Stimulated activated CD4-positive, alpha-beta T cell treated with anti-CD3 and anti-CD28 coated beads, Interleukin-15, amount 100 ng/mL, for 48 hours (primary cell): ENCODE data around the gene PDF.
"Not testable (repeated sequence)": the region's sequence is repeated elsewhere in the genome, so short reads cannot be mapped to it uniquely, and the experiment has no call there.

ENCODE experiments used
- DNase-seq, 2 donors: peaks; one replicate each; pipeline ENCODE4 v3.0.0-alpha.2; 2020; ENCODE audit warnings: low read depth in 2 of 2

The PDF gene

DNA sequence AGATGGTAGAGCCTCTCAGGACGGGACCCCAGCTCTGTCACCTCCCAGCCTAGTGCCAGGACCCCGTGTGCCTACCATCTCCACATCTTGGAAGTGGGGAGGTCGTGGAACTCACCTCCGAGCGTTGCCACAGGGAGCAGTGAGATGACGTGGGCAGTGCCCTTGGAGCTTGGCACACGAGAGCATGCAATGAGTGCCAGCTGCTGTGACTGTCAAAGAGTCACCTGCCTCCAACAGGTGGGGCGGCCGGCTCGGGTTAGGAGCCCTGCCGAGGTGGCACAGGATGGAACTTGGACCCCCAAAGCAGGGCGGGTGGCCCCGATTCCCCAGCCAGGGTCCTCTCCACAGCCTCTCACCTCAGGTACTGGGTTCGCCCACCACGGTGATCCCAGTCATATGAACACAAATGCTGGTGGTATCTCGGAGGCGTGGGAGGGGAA lies 13.8 kb downstream of the PDF start:
- DNase-seq: no peak

DNA sequence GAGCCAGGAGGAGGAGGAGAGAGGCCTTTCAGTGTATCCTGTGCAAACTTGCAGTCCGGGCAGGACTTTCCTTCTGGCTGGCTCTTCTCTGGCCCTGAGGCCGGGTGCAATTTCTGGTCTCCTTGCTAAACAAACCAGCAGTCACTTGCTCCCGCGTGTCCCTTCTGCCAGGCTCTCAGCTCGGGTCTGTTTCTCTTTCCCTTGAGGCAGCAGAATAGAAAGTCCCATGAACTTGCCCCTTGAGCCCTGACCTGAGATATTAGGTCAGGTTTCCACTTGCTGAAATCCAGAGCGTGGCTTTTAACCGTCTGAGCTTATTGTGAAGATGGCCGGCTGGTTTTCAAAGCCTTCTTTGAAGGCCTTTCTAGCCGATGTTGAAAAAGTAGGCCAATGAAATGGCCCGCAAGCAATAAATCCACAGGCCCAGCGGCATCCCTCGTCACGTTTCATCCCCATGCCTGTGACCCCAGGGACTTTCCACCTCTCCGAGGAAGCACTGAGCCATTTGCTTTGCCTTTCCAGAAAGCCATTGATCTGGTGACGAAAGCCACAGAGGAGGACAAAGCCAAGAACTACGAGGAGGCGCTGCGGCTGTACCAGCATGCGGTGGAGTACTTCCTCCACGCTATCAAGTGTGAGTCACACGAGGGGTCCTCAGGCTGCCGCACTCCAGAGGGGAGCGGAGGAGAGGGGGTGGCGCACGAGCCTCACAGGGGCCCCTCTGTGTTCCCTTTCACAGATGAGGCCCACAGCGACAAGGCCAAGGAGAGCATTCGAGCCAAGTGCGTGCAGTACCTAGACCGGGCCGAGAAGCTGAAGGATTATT lies 14.7 kb downstream of the PDF start:
- no peak for DNase-seq

DNA sequence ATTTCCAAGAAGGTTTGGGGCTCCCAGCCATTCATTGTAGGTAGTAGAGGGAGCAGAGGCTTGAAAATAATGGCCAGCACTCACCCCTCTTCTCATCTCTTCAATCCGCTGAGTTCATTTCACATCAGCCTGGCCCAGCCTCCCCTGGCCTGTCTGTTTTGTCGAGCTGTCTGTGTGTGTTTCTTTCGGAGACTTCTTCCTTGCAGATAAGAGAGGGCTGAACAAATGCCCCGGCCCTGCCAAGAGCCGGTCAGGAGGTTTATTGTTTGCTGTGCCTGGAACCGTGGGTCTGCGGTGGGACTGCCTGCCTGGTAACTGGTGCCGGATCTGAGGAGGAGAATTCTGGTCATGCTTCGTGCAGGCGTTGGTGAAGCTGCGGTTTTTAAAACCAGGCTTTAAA lies 15.9 kb downstream of the PDF start:
- no peak for DNase-seq

DNA sequence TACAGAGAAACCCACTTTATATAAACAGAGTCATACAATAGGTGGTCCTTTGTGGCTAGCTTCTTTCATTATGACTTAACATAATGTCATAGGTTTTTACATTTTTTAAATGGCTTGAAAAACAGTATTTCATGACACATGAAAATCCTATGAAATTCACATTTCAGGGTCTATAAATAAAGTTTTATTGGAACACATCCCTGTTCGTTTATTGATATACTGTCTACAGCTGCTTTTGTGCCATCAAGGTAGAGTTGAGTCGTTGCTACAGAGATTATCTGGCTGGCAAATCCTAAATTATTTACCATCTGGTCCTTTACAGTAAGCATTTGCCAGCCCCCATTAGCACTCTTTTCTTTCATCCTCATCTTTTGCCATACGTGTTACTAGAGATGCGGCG lies 16.9 kb downstream of the PDF start:
- no peak for DNase-seq

DNA sequence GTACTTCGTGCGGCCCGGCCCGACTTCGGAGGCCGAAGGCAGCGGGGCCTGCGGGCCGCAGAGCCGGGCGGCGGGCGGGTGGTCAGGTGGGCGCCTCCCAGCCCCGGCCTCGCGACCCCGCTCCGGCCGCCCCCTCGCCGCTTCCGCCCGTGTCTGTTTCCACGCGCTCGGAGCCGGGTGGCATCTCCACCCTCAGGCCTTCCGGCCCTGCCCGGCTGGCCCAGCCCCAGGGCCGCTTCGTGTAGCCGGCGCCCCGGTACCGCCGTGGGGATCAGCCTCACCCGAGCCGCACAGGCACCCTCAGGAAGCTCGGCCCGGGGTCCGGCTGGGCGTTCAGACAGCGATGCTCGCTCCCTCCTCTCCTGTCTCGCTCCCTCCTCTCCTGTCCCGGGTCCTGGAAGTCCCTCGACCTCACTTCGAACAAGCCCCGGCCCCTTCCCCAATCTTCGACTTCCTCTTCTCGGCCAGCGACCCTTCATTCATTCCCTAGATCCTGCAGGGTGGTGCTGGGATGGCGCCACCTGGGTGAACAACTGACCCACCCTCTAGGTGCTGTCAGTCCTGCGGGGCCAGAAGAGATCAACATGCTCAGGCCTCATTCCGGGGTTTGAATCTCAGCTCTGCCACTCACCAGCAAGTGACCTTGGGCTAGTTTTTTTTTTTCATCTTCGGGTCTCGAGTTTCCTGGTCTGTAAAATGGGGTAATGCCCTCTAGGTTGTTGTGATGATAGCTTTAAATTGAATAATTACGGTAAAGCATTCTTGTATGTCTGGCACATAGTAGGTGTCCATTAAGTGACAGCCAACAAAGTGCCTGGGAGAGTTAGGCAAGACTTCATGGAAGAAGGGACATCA lies 18.6 kb downstream of the PDF start:
- peak in 1 of 2 donors; percentile 13 for DNase-seq

DNA sequence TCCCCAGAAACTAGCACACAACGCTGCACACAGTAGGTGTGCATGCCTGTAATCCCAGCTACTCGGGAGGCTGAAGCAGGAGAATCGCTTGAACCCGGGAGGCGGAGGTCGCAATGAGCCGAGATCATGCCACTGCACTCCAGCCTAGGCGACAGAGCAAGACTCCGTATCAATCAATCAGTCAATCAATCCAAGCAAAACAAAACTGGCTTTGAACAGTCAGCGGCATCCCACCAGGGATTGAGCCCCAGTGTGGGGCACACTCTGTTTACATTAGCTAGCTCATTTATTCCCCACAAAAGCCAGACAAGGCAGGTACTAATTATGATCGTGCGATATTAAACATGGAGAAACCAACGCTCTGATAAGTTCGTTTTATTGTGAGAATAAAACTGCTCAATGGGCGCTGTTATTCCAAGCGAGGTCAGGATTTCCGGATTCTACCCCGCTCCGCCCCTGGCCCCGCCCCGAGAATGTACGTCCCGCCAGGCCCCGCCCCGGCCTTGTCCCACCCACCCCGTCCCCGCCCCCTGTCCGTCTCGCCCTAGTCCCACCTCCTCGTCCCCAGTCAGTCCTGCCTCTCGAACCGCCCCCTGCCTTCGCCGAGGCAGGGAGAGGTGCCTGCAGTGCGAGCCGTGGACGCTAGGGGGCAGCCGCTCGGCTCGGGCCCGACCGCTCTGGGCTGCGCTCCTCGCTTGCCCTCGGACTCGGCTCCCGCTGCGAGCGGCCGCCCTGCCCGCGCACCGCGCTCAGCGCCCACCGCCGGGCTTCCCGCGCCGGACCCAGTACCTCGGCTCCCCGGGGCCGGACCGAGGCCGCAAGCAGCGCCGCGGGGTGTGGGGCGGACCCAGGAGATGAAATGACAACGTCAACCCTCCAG lies 19.5 kb downstream of the PDF start, which contains the start of gene VPS4A:
VPS4A (plus strand) TSS at position 698 of the 880 bp plus-strand sequence; CDS start at position 860, 162 bp downstream.
- peak; percentile 92 to 98 for DNase-seq

DNA sequence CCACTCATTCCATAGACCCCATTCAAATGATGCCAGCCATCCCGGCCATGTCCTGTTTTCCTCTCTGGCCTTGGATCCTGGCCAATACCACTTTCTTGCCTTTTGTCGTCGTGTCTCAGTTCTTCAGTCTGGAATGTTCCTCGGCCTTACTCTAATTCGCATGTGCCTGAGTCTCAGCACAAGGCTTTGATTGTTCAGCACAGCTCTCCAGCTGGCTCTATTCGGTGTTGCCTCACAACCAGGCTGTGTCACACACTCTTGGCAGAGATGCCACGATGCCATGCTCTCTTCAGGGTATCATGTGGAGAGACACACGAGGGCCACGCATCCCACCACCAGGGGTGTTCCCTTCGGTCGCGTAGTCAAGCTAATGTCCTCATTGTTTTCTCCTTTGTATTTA lies 21.1 kb downstream of the PDF start:
- DNase-seq: no peak

DNA sequence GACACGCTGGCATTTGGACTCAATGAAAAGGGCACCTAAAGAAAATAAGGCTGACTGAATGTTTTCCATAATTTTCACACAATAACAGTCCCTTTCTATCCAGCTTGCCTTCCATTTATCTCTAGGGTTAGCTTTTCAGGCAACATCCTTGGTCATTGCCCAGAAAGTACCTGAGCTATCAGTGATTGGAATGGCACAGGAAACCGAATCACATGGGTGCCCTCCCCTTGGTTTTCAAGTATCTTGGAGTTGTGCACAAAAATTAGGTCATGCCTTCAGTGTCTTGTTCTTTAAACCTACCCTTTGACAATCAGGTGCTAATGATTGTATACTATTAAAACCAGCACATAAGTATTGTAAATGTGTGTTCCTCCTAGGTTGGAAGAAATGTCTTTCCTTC lies 22.5 kb downstream of the PDF start:
- no peak for DNase-seq

DNA sequence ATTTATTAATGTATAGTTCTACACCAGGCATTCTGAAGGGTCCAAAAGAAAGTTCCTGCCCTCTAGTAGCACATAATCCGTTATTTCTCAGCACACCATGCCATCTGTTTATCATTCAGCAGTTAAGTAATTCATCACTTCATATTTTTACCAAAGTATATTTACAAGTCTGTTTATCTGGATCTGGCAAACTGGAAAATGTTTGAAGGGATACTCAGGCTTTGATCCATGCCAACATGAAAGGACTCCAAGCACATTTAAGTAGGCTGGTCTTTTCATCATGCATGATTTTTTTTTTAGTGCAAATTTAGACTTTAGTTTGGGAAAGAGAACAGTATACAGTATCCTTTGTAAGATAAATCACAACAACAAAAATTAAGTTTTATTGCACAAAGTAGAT lies 23.3 kb downstream of the PDF start:
- no peak for DNase-seq

DNA sequence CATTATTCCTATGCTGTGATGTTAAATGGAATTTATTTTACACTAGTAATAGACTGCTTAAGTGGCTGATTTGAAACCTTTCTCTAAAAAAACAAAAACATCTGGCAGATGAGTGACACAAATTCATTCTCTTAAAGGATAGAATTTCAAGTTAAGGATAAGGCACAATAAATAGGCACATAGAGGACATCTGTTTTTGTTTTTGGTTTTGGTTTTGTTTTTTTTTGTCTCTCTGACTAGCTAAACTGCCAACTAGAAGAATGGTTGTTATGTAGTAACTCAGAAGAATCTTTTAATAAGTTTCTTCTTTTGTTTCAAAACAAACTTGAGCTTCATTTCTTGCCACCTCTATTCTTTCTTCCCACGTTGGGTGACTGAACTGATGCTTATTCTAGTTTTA lies 24.4 kb downstream of the PDF start:
- DNase-seq: no peak

DNA sequence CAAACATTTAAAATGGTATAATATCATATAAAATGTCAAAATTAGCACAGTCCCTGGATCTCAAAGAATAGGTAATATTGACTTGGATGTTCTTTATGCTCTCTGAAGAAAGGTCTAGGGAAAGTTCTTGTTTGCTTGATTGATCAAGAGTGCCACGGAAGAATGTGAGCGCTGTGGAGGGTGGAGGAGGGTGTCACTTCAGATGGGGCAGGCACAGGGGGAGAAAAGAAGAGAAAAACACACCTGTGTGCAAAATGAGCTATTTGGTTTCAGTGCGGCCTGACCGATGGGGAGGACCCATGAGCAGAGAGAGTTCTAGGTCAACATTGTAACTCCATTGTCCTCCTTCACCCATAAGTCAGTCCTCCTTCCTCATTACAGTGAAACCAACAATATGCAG lies 28.1 kb downstream of the PDF start:
- no peak for DNase-seq

DNA sequence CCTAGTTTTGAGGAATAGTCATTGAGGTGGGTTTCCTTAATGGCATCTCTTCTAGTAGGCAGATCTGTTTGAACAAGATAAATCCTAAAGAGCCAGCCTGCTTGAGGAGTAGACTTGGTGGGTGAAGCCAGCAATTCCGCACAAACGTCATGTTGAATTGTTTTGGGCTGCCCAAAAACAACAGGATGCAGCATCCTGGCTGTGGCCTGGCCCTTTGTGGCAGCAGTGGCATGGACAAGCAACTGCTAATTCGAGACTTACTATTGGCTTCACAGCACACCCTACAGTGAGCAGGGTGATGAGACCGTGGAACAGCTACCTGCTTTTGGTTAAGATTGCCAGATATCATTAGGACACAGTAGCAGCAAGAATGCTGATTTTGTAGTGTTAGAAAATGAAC lies 28.5 kb downstream of the PDF start:
- DNase-seq: no peak

DNA sequence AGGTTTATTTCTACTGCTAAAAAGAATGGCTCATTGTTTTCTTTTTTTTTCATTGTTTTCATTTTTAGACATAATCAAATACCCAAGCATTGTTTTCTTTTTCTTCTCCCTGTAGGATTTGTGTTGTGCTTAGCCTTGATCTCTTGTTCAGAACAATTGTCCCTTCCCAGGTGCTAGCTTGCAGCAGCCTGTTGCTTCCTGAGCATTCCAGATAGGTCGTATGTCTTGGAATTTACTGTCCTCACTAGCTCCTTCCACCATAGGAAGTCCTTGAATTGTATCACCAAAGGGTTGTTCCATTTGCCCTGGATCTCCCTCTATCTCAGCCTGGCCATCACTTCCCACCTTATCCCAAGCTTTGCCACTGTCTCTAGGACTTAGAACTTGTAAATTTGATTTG lies 29.2 kb downstream of the PDF start:
- DNase-seq: no peak

DNA sequence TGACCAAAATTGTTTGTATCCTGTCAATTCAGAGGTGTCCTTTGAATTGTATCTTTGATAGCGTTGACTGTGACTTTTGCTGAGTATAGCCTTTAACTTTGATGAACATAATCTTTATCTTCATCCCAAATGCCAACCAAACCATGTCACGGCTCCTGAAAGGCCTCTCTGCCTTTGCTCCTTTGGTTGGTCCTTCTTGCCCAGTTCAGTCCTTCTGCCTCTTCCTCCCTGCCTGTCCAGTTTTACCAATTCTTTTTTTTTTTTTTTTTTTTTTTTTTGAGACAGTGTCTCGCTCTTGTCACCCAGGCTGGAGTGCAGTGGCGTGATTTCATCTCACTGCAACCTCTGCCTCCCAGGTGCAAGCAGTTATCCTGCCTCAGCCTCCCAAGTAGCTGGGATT lies 32.1 kb downstream of the PDF start:
- no peak for DNase-seq

DNA sequence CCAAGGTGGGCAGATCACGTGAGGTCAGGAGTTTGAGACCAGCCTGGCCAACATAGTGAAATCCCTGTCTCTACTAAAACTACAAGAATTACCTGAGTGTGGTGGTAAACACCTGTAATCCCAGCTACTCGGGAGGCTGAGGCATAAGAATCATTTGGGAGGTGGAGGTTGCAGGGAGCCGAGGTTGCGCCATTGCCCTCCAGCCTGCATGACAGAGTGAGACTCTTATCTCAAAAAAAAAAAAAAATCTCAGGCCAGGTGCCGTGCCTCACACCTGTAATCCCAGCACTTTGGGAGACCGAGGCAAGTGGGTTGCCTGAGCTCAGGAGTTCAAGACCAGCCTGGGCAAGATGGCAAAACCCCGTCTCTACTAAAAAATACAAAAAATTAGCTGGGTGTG lies 33.6 kb downstream of the PDF start:
- not testable (repeated sequence) for DNase-seq

DNA sequence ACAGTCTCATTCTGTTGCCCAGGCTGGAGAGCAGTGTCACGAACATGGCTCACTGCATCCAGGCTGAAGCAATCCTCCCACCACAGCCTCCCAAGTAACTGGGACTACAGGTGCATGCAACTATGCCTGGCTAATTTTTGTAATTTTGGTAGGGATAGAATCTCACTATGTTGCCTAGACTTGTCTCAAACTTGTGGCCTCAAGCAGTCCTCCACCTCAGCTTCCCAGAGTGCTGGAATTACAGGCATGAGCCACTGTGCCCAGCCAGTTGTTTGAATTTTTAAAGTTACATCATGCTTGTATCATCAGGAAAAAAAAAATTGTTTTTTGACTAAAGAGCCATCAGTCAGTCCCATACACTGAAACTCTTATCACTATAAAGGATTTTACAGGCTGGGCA lies 36.3 kb downstream of the PDF start:
- no peak for DNase-seq

DNA sequence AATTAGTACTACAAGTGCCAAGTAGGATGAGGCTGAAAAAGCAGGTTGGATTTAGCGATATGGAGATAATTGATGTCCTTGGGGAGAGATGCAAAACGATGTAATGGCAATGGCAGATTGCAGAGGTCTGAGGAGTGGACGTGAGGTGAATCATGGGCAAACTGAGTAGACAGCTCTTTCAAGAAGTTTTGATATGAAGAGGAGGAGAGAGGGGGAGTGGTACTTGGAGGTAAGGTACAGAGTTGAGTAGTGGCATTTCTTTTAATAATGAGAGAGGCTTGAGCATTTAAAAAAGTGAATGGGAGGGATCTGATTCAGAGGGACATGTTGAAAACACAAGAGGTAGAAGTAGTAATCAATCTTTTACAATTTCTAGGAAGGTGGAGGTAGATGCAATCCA lies 37.0 kb downstream of the PDF start:
- DNase-seq: no peak

DNA sequence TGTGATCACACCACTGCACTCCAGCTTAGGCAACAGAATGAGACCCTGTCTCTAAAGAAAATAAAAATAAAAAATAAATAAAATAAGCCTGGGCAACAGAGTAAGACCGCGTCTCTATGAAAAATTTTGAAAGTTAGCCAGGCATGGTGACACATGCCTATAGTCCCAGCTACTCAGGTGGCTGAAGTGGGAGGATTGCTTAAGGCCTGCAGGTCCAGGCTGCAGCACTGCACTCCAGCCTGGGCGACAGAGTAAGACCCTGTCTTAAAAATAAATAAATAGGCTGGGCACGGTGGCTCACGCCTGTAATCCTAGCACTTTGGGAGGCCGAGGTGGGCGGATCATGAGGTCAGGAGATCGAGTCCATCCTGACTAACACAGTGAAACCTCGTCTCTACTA lies 38.7 kb downstream of the PDF start:
- DNase-seq: not testable (repeated sequence)

DNA sequence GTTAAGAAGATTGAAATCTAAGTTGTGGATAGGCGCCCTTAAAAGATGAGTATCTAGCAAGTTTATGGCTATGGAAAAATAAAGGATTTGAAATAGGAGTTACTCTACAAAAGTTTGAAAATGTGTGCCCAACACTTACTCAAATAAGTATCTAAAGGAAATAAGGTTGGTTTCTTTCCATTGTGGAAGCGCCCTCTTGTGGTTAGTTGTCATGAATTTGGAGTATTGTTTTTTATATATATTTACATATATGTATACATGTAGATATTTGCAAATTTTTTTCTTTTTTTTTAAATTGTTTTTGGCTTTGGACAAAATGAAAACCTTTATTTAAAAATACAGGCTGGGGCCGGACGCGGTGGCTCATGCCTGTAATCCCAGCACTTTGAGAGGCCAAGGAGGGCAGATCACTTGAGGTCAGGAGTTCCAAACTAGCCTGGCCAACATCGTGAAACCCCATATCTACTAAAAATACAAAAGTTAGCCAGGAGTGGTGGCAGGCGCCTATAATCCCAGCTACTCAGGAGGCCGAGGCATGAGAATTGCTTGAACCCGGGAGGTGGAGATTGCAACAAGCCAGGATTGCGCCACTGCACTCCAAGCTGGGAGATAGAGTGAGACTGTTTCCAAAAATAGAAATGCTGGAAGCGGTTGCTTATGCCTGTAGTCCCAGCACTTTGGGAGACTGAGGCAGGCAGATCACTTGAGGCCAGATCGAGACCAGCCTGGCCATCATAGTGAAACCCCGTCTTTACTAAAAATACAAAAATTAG lies 43.3 kb downstream of the PDF start:
- peak in 1 of 2 donors; percentile 25 for DNase-seq

DNA sequence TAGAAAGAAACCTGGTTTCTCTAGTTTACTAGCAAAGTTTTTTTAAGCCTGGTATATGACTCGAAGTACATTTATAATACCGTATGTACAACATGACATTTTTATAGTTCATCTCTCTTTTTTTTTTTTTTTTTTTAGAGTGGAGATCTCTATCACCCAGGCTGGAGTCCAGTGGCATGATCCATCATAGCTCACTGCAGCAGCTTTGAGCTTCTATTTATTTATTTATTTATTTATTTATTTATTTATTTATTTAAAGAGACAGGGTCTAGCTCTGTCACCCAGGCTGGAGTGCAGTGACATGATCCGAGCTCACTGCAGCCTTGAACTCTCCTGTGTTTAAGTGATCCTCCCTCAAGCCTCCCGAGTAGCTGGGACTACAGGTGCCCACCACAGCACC lies 45.1 kb downstream of the PDF start:
- no peak for DNase-seq

DNA sequence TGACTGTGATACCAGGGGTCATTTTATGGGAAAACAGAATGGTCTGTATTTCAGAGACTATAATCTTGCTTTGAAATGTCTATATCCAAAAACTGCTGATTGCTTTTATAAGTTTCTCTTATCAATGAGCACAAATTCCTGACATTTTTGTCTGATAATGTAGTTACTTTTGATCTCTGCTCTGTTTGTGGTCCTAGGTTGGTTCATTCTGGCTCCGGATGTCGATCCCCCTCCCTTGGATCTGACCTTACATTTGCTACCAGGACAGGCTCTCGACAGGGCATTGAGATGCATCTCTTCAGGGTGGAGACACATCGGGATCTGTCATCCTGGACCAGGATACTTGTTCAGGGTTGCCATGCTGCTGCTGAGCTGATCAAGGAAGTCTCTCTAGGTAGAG lies 46.5 kb downstream of the PDF start:
- DNase-seq: no peak
